ENCODE results near the gene GLRX2. TPM values are rescaled to one million over a fixed set of nuclear protein-coding genes. Genes with fewer than 3 reads are reported as not detected.

GLRX2 gene
- total and polyA plus RNA-seq, 2 of the 8 experiments (the other 6 are each of a cell fraction or from before 2014, with no cell fraction given), result 4.8 to 13.5 TPM

DNA sequence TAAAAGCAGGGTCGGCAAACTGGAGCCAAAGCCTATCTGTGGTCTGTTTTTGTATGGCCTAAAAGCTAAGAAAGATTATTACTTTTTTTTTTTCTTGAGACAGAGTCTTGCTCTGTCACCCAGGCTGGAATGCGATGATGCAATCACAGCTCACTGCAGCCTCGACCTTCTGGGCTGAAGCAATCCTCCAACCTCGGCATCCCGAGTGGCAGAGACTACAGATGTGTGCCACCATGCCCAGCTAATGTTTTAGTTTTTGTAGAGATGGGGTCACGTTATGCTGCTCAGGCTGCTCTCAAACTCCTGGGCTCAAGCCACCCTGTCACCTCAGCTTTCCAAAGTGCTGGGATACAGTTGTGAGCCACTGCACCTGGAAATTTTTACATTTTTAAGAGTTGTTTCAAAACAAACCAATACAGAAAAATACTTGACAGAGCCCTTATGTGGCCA is 6.5 kb upstream of the GLRX2 start:
- H2BK120ac ChIP-seq (replicated peaks; ENCODE audit: low read depth, low read length), result no peak overlapping the region
- no peaks in the 10 kb centered on the region for H3K36me3 ChIP-seq (ENCODE audit: control insufficient read depth in 2 of 4, insufficient read depth in 4 of 4, low read length in 3 of 4)
- H3K23me2 ChIP-seq (ENCODE audit: low read depth, low read length), result no peaks in the 10 kb centered on the region
- H3K4me2 ChIP-seq (ENCODE audit: insufficient read depth in 1 of 2, low read depth in 2 of 2, low read length in 2 of 2), result no peak overlapping the region
- H3K4ac ChIP-seq (replicated peaks; ENCODE audit: insufficient read length, low read depth, low read length), result no peak overlapping the region
- peaks cover 0 to 1% (median 0%) of the 10 kb centered on the region in 4 experiments; a peak in 1 of 7 replicates for H3K27me3 ChIP-seq (replicated peaks in 1 of 4; ENCODE audit: control insufficient read depth in 3 of 4, extremely low read depth in 1 of 4, insufficient read depth in 3 of 4, low read length in 3 of 4)
- 70% methylated on average over 6 of the region's 6 CpGs; no CpG with 5 or more reads in 1 of the 2 experiments for WGBS, 2 experiments (ENCODE audit: extremely low coverage in 1 of 2, insufficient coverage in 1 of 2, insufficient read length in 1 of 2, insufficient replicate concordance in 2 of 2, low coverage in 1 of 2, low lambda C conversion rate in 2 of 2, missing lambda C conversion rate in 1 of 2)
- no peaks in the 10 kb centered on the region for H4K20me1 ChIP-seq (replicated peaks in 1 of 2; ENCODE audit: control insufficient read depth in 1 of 2, insufficient read depth in 2 of 2, low read length in 2 of 2)
- H2BK15ac ChIP-seq (ENCODE audit: low read length), result no peak overlapping the region
- H3K9ac ChIP-seq (replicated peaks in 1 of 4; ENCODE audit: extremely low read depth in 1 of 4, low read depth in 3 of 4, low read length in 3 of 4), result no peak overlapping the region
- H4K91ac ChIP-seq (replicated peaks; ENCODE audit: insufficient read length, low read length), result no peak overlapping the region
- no peak overlapping the region for H3K56ac ChIP-seq (replicated peaks; ENCODE audit: insufficient read length, low read depth, low read length)
- no peak overlapping the region for H4K5ac ChIP-seq (ENCODE audit: insufficient read length, low read depth, low read length)
- H3K9me3 ChIP-seq (ENCODE audit: insufficient read depth in 2 of 2, low read depth in 1 of 2, low read length in 1 of 2), result no peaks in the 10 kb centered on the region; a peak in 1 of 4 replicates
- H2AK5ac ChIP-seq (ENCODE audit: low read depth, low read length), result no peak overlapping the region
- DNase-seq (ENCODE audit: low read depth in 1 of 2, low spot score in 2 of 2) (no peak), FAIRE-seq (no peak)
- H3K27ac ChIP-seq (ENCODE audit: low read depth, low read length), result no peak overlapping the region
- H3K79me1 ChIP-seq (ENCODE audit: low read depth, low read length), result no peaks in the 10 kb centered on the region
- H3K23ac ChIP-seq (ENCODE audit: insufficient read length), result no peak overlapping the region
- TF ChIP-seq SP1 (IDR thresholded peaks at IDR 0.05; ENCODE audit: low read depth, low read length), result no peak
- peak; percentile 76 for TF ChIP-seq JUND (IDR thresholded peaks at IDR 0.05; ENCODE audit: low read length)
- TF ChIP-seq, protein P1, sequence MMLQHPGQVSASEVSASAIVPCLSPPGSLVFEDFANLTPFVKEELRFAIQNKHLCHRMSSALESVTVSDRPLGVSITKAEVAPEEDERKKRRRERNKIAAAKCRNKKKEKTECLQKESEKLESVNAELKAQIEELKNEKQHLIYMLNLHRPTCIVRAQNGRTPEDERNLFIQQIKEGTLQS (IDR thresholded peaks at IDR 0.05; ENCODE audit: insufficient read depth, low read depth, low read length), result peak; percentile 87
- TF ChIP-seq CEBPB (IDR thresholded peaks at IDR 0.05; ENCODE audit: low read depth, low read length), result peak; percentile 97
- TF ChIP-seq SP2 (IDR thresholded peaks at IDR 0.05; ENCODE audit: low read length), result no peak
- peak; percentile 88 for TF ChIP-seq TEAD4 (IDR thresholded peaks at IDR 0.05; ENCODE audit: low read depth, low read length)
- ChIA-PET CTCF (ENCODE audit: partially characterized antibody) (interaction anchor here (1.5 to 2.0 kb wide), 2 partner anchors 10 to 42 kb away, joined by 4 to 6 read pairs; partner anchors contain the start of gene CDC73), POLR2A (ENCODE audit: partially characterized antibody) (interaction anchor here (0.6 to 3.0 kb wide), 4 partner anchors 11 to 391 kb away, joined by 3 to 27 read pairs (median 4); partner anchors contain the start of genes CDC73, RO60 and UCHL5)
- no peaks in the 10 kb centered on the region for H3K79me2 ChIP-seq (ENCODE audit: control insufficient read depth in 1 of 2, insufficient read depth in 2 of 2, low read length in 2 of 2)
- H3K18ac ChIP-seq (ENCODE audit: extremely low read depth, low read length), result no peak overlapping the region
- no peak overlapping the region for H4K8ac ChIP-seq (ENCODE audit: extremely low read depth, insufficient read depth, low read length)
- 0 out of 2 replicates have a peak overlapping the region, but pooled peaks have one; percentile 14 for H2AFZ ChIP-seq (ENCODE audit: low read length)
- H3K4me1 ChIP-seq (replicated peaks in 1 of 4; ENCODE audit: control insufficient read depth in 3 of 4, insufficient read depth in 4 of 4, low read length in 3 of 4), result peaks cover 0 to 17% (median 4%) of the 10 kb centered on the region in 4 experiments; a peak in 5 of 7 replicates
- H3K14ac ChIP-seq (ENCODE audit: insufficient read length), result no peak overlapping the region
- no peak overlapping the region for H3K4me3 ChIP-seq (ENCODE audit: extremely low read depth in 1 of 4, insufficient read depth in 2 of 4, low read depth in 3 of 4, low read length in 4 of 4)
- H2BK5ac ChIP-seq (ENCODE audit: low read depth, low read length), result 0 out of 2 replicates have a peak overlapping the region, but pooled peaks have one; percentile 6
- H2BK20ac ChIP-seq (ENCODE audit: low read length), result no peak overlapping the region
- no peak overlapping the region for H2BK12ac ChIP-seq (ENCODE audit: low read depth, low read length)
